Aorta (tissue), 5 donors: Measurements from ENCODE around the gene HARBI1. TPM values are rescaled to one million over a fixed set of nuclear protein-coding genes. Genes with fewer than 3 reads are reported as not detected.

Source experiments
- ATAC-seq: fragments of 200-7000 bp; cut with Tn5 transposase; one replicate; pipeline ENCODE4 v1.9.1; 2022; ENCODE audit warnings: moderate library complexity; ENCODE audit not compliant: low FRiP score
- DNase-seq, 2 donors: peaks; one replicate each; pipeline ENCODE4 v3.0.0-alpha.2; 2020
- H3K27ac ChIP-seq, 2 donors: one replicate each; pipeline ENCODE4 v1.5.1; 2013; ENCODE audit warnings: low read length in 2 of 2, mild to moderate bottlenecking in 2 of 2, moderate library complexity in 2 of 2, control low read depth in 1 of 2, inconsistent platforms in 1 of 2, low read depth in 1 of 2
- H3K27me3 ChIP-seq, 2 donors: one replicate each; pipeline ENCODE4 v1.6.1; 2013; ENCODE audit warnings: control low read depth in 1 of 2, low read length in 1 of 2, mild to moderate bottlenecking in 1 of 2, moderate library complexity in 1 of 2; ENCODE audit not compliant: insufficient read depth in 2 of 2, control insufficient read depth in 1 of 2
- H3K36me3 ChIP-seq, 2 donors: one replicate each; pipeline ENCODE4 v1.6.1; 2013; ENCODE audit warnings: control low read depth in 1 of 2, low read length in 1 of 2, mild to moderate bottlenecking in 1 of 2; ENCODE audit not compliant: insufficient read depth in 2 of 2, control insufficient read depth in 1 of 2
- H3K4me1 ChIP-seq, 2 donors: one replicate each; pipeline ENCODE4 v1.6.1; 2013; ENCODE audit warnings: low read length in 2 of 2, control low read depth in 1 of 2, mild to moderate bottlenecking in 1 of 2, moderate library complexity in 1 of 2; ENCODE audit not compliant: insufficient read depth in 2 of 2, control insufficient read depth in 1 of 2
- H3K4me3 ChIP-seq, 2 donors: one replicate each; pipeline ENCODE4 v1.5.1; 2013; ENCODE audit warnings: low read length in 2 of 2, control low read depth in 1 of 2, mild to moderate bottlenecking in 1 of 2
- H3K9me3 ChIP-seq: one replicate; pipeline ENCODE4 v1.6.1; 2013; ENCODE audit warnings: mild to moderate bottlenecking, low read length; ENCODE audit not compliant: control insufficient read depth
- WGBS, 2 donors: extraction: QIAGEN DNeasy Blood & Tissue Kit; methylation state at CpG; one replicate each; pipeline ENCODE4 v1.1.7; 2013; 5-methylcytosine and 5-hydroxymethylcytosine counted together
- intact Hi-C, 2 donors: fragments of 100-400 bp; cut with DNase I; formaldehyde crosslinking; loops; one replicate each; pipeline versions ENCODE4 v1.14.2 to v1.15.0; 2022
- polyA plus RNA-seq, 2 donors: library from polyadenylated mRNA; stranded (reverse); fragments of 200-250 nt; gene quantifications; one replicate each; pipeline ENCODE4 v1.2.3, GENCODE V29; 2013
- total RNA-seq, 2 donors: library from RNA; stranded (reverse); fragmentation: NEBNext Ultra II Directional; extraction: Animal tissue kit (Norgen Biotek cat#: 25700); gene quantifications; one replicate each; pipeline ENCODE4 v1.2.1, GENCODE V29; 2021
- donor health status: healthy with polysubstance abuse.
- donor health status: Bipolar disorder and iron deficiency.
- donor health status: DM: no; HTN: no; CAD: no.
- donor health status: DM: no; HTN: no; CAD: no.
- donor health status: DM: yes; HTN: yes; CAD: no.

HARBI1 gene
- total and polyA plus RNA-seq, 4 donors: 2.1 to 3.0 (median 2.3) TPM

DNA sequence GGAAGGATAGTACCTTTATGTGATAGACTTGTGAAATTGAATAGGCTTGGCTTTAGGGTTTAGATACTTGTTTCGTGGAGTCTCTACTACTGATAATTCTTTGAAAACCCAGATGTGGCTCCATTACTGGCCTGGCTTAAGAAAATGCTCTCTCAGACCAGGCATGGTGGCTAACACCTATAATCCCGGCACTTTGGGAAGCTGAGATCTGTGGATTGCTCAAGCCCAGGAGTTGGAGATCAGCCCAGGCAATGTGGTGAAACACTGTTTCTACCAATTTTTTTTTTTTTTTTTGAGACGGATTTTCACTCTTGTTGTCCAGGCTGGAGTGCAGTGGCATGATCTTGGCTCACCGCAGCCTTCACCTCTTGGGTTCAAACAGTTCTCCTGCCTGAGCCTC is 41.2 kb upstream of the HARBI1 start:
- Histone ChIP-seq H3K9me3 (no peaks in the 10 kb centered on the region), H3K4me1 (no peaks in the 10 kb centered on the region), H3K27me3 (no peaks in the 10 kb centered on the region), H3K27ac (no peak overlapping the region), H3K4me3 (no peak overlapping the region), H3K36me3 (peaks cover 4 to 16% of the 10 kb centered on the region in 2 donors)
- DNase-seq: peak in 1 of 2 donors; percentile 70
- 79 to 80% methylated on average over 4 of the region's 4 CpGs for WGBS, 2 donors
- peak; percentile 64 for ATAC-seq
- intact Hi-C loops: no loop called here

DNA sequence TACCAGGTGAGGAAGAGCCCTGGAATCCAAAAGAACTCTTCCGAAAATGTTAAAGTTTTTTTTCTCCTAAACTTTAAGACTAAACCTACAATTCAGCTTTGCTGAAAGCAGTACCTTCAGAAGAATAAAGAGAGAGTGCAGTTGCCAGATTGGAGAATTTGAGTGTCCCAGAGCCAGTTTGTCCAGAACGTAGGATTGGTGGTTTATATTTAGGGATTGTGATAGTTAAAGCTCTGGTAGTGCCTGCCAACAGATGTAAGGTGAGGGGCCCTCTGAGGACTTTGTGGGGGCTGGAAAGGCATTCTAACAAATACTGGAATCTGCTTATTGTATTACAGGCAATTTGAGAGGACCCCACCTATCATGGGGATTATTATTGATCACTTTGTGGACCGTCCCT is 40.2 kb upstream of the HARBI1 start:
- Histone ChIP-seq H3K27ac (peak overlapping the region in 1 of 2 donors; percentile 2), H3K36me3 (peaks cover 4 to 16% of the 10 kb centered on the region in 2 donors), H3K4me1 (no peaks in the 10 kb centered on the region), H3K27me3 (no peaks in the 10 kb centered on the region), H3K4me3 (no peak overlapping the region), H3K9me3 (no peaks in the 10 kb centered on the region)
- DNase-seq (no peak), ATAC-seq (no peak)
- WGBS, 2 donors: 71 to 72% methylated on average over 3 of the region's 3 CpGs
- intact Hi-C loops: no loop called here

DNA sequence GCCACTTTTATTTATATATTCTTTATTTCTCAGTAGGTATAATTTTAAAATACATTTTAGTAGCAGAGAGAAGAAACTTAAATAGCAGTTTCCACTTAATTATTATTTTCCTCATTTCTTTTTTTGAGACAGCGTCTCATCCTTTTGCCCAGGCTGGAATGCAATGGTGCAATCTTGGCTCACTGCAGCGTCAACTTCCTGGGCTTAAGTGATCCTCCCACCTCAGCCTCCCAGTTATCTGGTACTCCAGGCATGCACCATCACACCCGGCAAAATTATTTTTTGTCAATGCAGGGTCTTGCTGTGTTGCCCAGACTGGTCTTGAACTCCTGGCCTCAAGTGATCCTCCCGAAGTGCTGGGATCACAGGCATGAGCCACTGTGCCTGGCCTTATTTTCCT is 38.6 kb upstream of the HARBI1 start:
- intact Hi-C loops: no loop called here
- no peaks in the 10 kb centered on the region for H3K9me3 ChIP-seq
- peaks cover 4 to 12% of the 10 kb centered on the region in 2 donors for H3K36me3 ChIP-seq
- no peak overlapping the region for H3K27ac ChIP-seq
- no peak for DNase-seq
- no peak overlapping the region for H3K4me3 ChIP-seq
- ATAC-seq: no peak
- 86 to 91% methylated on average over 4 of the region's 4 CpGs for WGBS, 2 donors
- no peaks in the 10 kb centered on the region for H3K4me1 ChIP-seq
- no peaks in the 10 kb centered on the region for H3K27me3 ChIP-seq

DNA sequence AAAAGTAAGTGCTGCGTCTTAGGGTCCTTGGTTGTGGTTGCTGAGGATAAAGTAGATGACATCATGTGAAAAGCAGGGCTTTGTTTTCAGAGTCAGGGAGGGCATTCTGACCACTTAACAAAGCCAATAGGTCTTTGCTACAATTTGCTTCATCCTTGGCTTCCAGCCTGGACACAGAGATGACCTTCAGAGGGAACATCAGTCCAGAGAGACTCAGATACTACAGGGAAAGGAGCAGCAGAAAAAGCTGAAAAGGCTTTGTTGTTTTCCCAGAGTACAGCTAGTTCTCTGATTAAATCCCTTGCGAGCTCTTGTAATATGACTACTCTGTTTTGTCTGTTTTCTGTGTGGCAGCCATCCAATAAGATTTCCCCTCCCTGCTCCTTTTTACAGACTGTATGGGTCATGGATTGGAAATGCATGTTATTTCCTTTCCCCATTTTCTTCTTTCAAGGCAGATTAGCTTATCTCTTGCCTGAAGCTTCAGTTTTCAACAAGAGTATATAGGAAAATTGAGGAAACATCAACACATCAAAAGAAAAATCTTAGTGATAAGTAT is 32.2 kb upstream of the HARBI1 start:
- Histone ChIP-seq H3K27me3 (no peaks in the 10 kb centered on the region), H3K4me3 (no peak overlapping the region), H3K36me3 (peaks cover 4 to 7% of the 10 kb centered on the region in 2 donors), H3K9me3 (no peaks in the 10 kb centered on the region), H3K27ac (peak overlapping the region; percentile 30 to 96), H3K4me1 (no peaks in the 10 kb centered on the region)
- DNase-seq (no peak), ATAC-seq (peak; percentile 93)
- WGBS, 2 donors: 4 to 6% methylated on average over 2 of the region's 2 CpGs
- intact Hi-C loops: no loop called here

DNA sequence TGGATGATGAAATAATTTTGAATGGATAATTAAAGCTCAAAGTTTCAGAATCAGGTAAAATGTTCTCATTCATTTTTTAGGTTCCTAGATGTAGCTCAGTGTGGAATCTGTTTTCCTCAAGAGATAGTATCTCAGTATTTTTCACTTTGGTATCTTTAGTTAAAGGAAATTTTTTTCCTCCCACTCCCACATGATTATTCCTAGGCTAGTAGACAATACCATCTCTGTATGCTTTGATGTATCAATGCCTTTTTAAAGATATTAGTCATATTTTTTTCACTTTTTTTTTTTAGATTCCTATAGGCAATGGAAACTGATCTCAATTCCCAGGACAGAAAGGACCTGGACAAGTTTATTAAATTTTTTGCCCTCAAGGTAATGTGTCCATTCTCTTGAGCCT is 27.0 kb upstream of the HARBI1 start:
- Histone ChIP-seq H3K27ac (no peak overlapping the region), H3K27me3 (no peaks in the 10 kb centered on the region), H3K4me3 (no peak overlapping the region), H3K4me1 (no peaks in the 10 kb centered on the region), H3K9me3 (no peaks in the 10 kb centered on the region), H3K36me3 (peaks cover 4 to 7% of the 10 kb centered on the region in 2 donors)
- DNase-seq (no peak), ATAC-seq (no peak)
- intact Hi-C loops: no loop called here

DNA sequence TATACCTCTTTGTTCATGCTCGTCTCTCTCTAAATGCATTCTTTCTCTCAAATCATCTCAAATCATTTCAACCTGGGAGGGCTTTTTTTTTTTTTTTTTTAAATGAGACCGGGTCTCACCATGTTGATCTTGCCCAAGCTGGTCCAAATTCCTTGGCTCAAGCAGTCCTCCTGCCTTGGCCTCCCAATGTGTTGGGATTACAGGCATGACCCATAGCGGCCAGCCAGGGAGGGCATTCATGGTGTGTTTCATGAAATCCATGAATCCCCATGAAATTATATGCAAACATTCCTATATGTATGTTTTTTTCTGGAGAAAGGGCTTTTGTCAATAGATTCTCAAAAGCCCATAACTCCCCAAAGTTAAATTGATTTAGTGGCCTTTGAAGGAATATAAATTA is 26.5 kb upstream of the HARBI1 start:
- no peak for DNase-seq
- H3K9me3 ChIP-seq: no peaks in the 10 kb centered on the region
- H3K4me1 ChIP-seq: no peaks in the 10 kb centered on the region
- peaks cover 4 to 7% of the 10 kb centered on the region in 2 donors for H3K36me3 ChIP-seq
- ATAC-seq: no peak
- no peak overlapping the region for H3K27ac ChIP-seq
- H3K27me3 ChIP-seq: no peaks in the 10 kb centered on the region
- H3K4me3 ChIP-seq: no peak overlapping the region
- intact Hi-C loops: no loop called here
- 88 to 92% methylated on average over 3 of the region's 3 CpGs for WGBS, 2 donors

DNA sequence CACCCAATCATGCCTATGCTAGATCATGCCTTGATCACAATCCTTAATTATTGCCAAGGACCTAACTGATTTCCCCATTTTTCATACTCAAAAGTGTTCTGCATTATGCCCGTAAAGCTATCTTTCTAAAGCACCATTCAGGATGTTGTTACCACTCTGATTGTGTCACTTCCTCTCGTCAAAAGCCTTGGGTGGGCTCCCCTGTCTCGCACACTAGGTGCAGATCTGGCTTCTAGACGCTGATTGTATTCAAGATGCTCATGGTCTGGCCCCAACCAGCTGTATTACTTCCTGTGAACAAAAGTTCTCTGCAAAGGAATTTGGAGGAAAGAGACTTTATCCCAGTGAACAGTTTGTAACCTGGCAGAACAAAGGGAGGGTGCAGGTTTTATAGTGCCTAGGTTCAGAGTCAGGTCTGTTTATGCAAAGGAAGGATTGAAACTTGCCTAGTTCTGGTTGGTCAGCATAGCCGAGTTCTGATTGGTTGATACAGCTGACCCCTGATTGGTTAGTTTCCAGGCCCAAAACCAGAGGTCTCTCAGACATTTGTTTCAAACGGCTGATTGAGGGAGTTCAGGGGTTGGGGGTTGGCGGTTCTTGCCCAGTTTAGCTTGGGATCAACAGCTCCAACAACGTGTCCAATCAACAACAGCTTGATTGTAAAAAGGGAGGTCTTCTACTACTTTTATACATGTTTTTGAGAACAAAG is 25.8 kb upstream of the HARBI1 start:
- ATAC-seq: no peak
- Histone ChIP-seq H3K27ac (no peak overlapping the region), H3K4me3 (no peak overlapping the region), H3K27me3 (no peaks in the 10 kb centered on the region), H3K4me1 (no peaks in the 10 kb centered on the region), H3K9me3 (no peaks in the 10 kb centered on the region), H3K36me3 (peaks cover 4 to 7% of the 10 kb centered on the region in 2 donors)
- 94% methylated on average over 8 of the region's 8 CpGs for WGBS, 2 donors
- no peak for DNase-seq
- intact Hi-C loops: no loop called here

DNA sequence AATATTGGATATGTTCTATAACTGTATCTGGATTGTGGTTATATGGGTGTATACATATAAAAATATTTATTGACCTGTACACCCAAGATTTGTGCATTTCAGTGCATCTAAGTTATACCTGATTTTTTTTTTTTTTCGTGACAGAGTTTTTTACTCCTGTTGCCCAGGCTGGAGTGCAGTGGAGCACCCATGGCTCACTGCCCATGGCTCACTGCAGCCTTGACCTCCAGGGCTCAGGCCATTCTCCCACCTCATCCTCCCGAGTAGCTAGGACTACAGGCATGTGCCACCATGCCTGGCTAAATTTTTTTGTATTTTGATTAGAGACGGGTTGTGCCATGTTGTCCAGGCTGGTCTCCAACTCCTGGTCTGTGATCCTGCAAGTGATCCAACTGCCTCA is 24.6 kb upstream of the HARBI1 start:
- Histone ChIP-seq H3K36me3 (peaks cover 4 to 7% of the 10 kb centered on the region in 2 donors), H3K27ac (no peak overlapping the region), H3K27me3 (no peaks in the 10 kb centered on the region), H3K9me3 (no peaks in the 10 kb centered on the region), H3K4me1 (no peaks in the 10 kb centered on the region), H3K4me3 (no peak overlapping the region)
- DNase-seq (no peak), ATAC-seq (no peak)
- intact Hi-C loops: no loop called here
- WGBS, 2 donors: 69 to 78% methylated on average over 3 of the region's 3 CpGs

DNA sequence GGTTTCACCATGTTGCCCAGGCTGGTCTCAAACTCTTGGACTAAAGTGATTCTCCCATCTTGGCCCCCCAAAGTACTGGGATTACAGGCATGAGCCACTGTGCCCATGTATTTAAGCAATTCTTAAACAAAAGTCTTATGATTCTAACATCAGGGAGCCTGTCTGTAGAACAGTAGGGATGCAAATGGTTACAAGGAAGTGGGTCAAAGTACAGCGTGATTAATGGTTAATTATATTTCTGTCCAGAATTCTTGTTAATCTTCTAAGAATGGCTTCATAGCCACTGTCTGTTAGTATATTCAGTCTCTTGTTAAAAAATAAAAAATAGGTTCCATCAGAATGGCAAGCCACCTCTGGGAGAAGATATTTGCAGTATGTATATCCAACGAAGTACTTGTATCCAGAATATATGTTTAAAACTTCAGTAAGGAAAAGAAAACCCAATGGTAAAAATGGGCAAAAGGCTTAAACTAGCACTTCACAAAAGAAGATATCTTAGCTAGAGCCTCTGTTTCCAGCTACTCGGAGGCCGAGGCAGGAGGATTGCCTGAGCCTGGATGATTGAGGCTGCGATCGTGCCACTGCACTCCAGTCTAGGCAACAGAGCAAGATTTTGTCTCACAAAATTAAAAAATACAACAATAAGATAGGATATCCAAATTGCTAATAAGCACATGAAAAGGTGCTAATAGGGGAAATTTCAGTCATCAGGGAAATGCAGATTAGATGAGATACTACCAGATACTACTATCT is 23.2 kb upstream of the HARBI1 start:
- no peak for ATAC-seq
- WGBS, 2 donors: 93 to 94% methylated on average over 6 of the region's 6 CpGs

More for the DNA sequence above, 23.2 kb upstream of the HARBI1 start:
- Histone ChIP-seq H3K27me3 (no peaks in the 10 kb centered on the region), H3K36me3 (no peaks in the 10 kb centered on the region), H3K4me1 (no peaks in the 10 kb centered on the region), H3K4me3 (no peak overlapping the region), H3K9me3 (no peaks in the 10 kb centered on the region), H3K27ac (no peak overlapping the region)
- intact Hi-C loops: no loop called here
- DNase-seq: no peak
